Measurements from ENCODE around the gene NRAP.

The NRAP gene

DNA sequence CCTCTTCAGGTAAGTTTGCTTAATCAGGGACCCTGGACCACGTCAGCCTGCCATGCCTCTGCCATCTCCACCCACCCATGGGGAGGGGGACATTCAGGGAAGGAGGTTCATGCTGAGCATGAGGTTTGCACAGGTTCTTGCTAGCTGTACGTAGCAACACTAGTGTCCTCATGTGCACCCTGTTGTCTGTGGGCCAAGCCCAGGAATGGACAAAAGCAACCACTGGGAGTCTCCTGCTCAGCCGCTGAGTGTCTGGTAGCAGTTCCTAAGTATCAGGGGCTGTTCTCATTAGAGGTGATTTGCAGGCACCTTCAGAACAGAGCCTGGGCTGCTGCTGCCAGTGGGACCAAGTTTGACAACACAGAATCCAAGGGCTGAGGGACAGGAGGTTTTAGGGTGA, 33.8 kb upstream of the NRAP start:
- no peaks in the 10 kb centered on the region for H3K4me1 ChIP-seq (ENCODE audit: control insufficient read depth, insufficient read depth, low read length, unreplicated experiment)
- H3K36me3 ChIP-seq (ENCODE audit: insufficient read depth, low read length): peaks cover 34% of the 10 kb centered on the region
- H2AFZ ChIP-seq (ENCODE audit: low read length, unreplicated experiment): no peak overlapping the region
- no peak overlapping the region for H3K4me3 ChIP-seq (ENCODE audit: low read depth, low read length)
- no peaks in the 10 kb centered on the region for H3K27me3 ChIP-seq (ENCODE audit: insufficient read depth, low read length)
- no peak overlapping the region for H3K27ac ChIP-seq (ENCODE audit: low read depth, low read length)
- H3K79me2 ChIP-seq (ENCODE audit: control insufficient read depth, insufficient read depth, low read length, unreplicated experiment): peaks cover 32% of the 10 kb centered on the region

- Histone ChIP-seq H3K27me3 (ENCODE audit: insufficient read depth, low read length) (no peaks in the 10 kb centered on the region), H3K4me1 (ENCODE audit: control insufficient read depth, insufficient read depth, low read length, unreplicated experiment) (no peaks in the 10 kb centered on the region), H3K4me3 (ENCODE audit: low read depth, low read length) (no peak overlapping the region), H3K79me2 (ENCODE audit: control insufficient read depth, insufficient read depth, low read length, unreplicated experiment) (peaks cover 51% of the 10 kb centered on the region), H3K27ac (ENCODE audit: low read depth, low read length) (no peak overlapping the region), H3K36me3 (ENCODE audit: insufficient read depth, low read length) (peaks cover 43% of the 10 kb centered on the region), H2AFZ (ENCODE audit: low read length, unreplicated experiment) (no peak overlapping the region)
Measured at GRCh38 chr10:113695691-113696090, 31.9 kb upstream of the NRAP start.

DNA sequence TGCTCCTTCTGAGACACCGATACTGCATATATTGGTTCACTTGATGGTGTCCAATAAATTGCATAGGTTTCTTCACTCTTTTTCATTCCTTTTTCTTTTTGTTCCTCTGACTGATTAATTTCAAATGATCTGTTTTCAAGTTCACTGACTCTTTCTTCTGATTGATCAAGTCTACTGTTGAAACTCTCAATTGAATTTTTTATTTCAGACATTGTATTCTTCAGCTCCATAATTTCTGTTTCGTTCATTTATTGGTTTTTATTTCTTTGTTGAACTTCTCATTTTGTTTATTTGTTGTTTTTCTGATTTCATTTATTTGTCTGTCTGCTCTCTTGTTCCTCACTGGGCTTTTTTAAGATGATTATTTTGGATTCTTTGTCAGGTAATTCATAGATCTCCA, 29.5 kb upstream of the NRAP start:
- no peaks in the 10 kb centered on the region for H3K27me3 ChIP-seq (ENCODE audit: insufficient read depth, low read length)
- H3K79me2 ChIP-seq (ENCODE audit: control insufficient read depth, insufficient read depth, low read length, unreplicated experiment): peaks cover 72% of the 10 kb centered on the region
- no peak overlapping the region for H2AFZ ChIP-seq (ENCODE audit: low read length, unreplicated experiment)
- no peak overlapping the region for H3K27ac ChIP-seq (ENCODE audit: low read depth, low read length)
- H3K4me3 ChIP-seq (ENCODE audit: low read depth, low read length): no peak overlapping the region
- peaks cover 41% of the 10 kb centered on the region for H3K36me3 ChIP-seq (ENCODE audit: insufficient read depth, low read length)
- H3K4me1 ChIP-seq (ENCODE audit: control insufficient read depth, insufficient read depth, low read length, unreplicated experiment): no peaks in the 10 kb centered on the region

- H3K4me3 ChIP-seq (ENCODE audit: low read depth, low read length): no peak overlapping the region
- H3K27me3 ChIP-seq (ENCODE audit: insufficient read depth, low read length): no peaks in the 10 kb centered on the region
- H3K4me1 ChIP-seq (ENCODE audit: control insufficient read depth, insufficient read depth, low read length, unreplicated experiment): no peaks in the 10 kb centered on the region
- no peak overlapping the region for H2AFZ ChIP-seq (ENCODE audit: low read length, unreplicated experiment)
- peaks cover 79% of the 10 kb centered on the region for H3K79me2 ChIP-seq (ENCODE audit: control insufficient read depth, insufficient read depth, low read length, unreplicated experiment)
- peaks cover 39% of the 10 kb centered on the region for H3K36me3 ChIP-seq (ENCODE audit: insufficient read depth, low read length)
- no peak overlapping the region for H3K27ac ChIP-seq (ENCODE audit: low read depth, low read length)
Measured at GRCh38 chr10:113692271-113692670, 28.4 kb upstream of the NRAP start.

- peaks cover 80% of the 10 kb centered on the region for H3K79me2 ChIP-seq (ENCODE audit: control insufficient read depth, insufficient read depth, low read length, unreplicated experiment)
- H3K36me3 ChIP-seq (ENCODE audit: insufficient read depth, low read length): peaks cover 45% of the 10 kb centered on the region
- no peak overlapping the region for H2AFZ ChIP-seq (ENCODE audit: low read length, unreplicated experiment)
- no peaks in the 10 kb centered on the region for H3K4me1 ChIP-seq (ENCODE audit: control insufficient read depth, insufficient read depth, low read length, unreplicated experiment)
- H3K27ac ChIP-seq (ENCODE audit: low read depth, low read length): no peak overlapping the region
- no peak overlapping the region for H3K4me3 ChIP-seq (ENCODE audit: low read depth, low read length)
- no peaks in the 10 kb centered on the region for H3K27me3 ChIP-seq (ENCODE audit: insufficient read depth, low read length)
Measured at GRCh38 chr10:113691381-113691780, 27.5 kb upstream of the NRAP start.

DNA sequence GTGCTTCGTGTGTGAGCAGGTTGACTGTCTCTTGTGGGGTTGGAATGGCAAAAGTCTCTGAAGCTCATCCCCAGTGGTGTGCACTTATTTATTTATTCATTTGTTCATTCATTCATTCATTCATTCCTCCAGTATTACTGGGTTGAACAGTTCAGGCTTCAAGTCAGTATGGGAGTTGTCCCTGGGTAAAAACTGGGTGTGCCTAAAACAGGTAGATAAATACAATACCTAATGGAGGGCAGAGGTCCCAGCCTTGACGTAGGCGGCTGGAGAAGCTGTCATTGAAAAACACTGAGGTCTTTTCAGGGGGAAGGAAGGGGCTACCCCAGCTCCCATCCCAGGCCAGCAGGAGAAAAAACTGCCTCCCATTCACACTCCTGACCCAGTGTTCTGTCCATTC, 26.9 kb upstream of the NRAP start:
- Histone ChIP-seq H3K4me3 (ENCODE audit: low read depth, low read length) (no peak overlapping the region), H3K36me3 (ENCODE audit: insufficient read depth, low read length) (peaks cover 46% of the 10 kb centered on the region), H3K4me1 (ENCODE audit: control insufficient read depth, insufficient read depth, low read length, unreplicated experiment) (no peaks in the 10 kb centered on the region), H3K79me2 (ENCODE audit: control insufficient read depth, insufficient read depth, low read length, unreplicated experiment) (peaks cover 83% of the 10 kb centered on the region), H3K27ac (ENCODE audit: low read depth, low read length) (no peak overlapping the region), H3K27me3 (ENCODE audit: insufficient read depth, low read length) (no peaks in the 10 kb centered on the region), H2AFZ (ENCODE audit: low read length, unreplicated experiment) (no peak overlapping the region)

GRCh38 chr10:113689574-113689973, 25.7 kb upstream of the NRAP start:
- no peaks in the 10 kb centered on the region for H3K4me1 ChIP-seq (ENCODE audit: control insufficient read depth, insufficient read depth, low read length, unreplicated experiment)
- peaks cover 41% of the 10 kb centered on the region for H3K36me3 ChIP-seq (ENCODE audit: insufficient read depth, low read length)
- no peaks in the 10 kb centered on the region for H3K27me3 ChIP-seq (ENCODE audit: insufficient read depth, low read length)
- peaks cover 84% of the 10 kb centered on the region for H3K79me2 ChIP-seq (ENCODE audit: control insufficient read depth, insufficient read depth, low read length, unreplicated experiment)
- H2AFZ ChIP-seq (ENCODE audit: low read length, unreplicated experiment): no peak overlapping the region
- H3K4me3 ChIP-seq (ENCODE audit: low read depth, low read length): no peak overlapping the region
- H3K27ac ChIP-seq (ENCODE audit: low read depth, low read length): no peak overlapping the region

- Histone ChIP-seq H3K27ac (ENCODE audit: low read depth, low read length) (no peak overlapping the region), H3K79me2 (ENCODE audit: control insufficient read depth, insufficient read depth, low read length, unreplicated experiment) (peaks cover 82% of the 10 kb centered on the region), H3K36me3 (ENCODE audit: insufficient read depth, low read length) (peaks cover 38% of the 10 kb centered on the region), H2AFZ (ENCODE audit: low read length, unreplicated experiment) (no peak overlapping the region), H3K4me3 (ENCODE audit: low read depth, low read length) (no peak overlapping the region), H3K27me3 (ENCODE audit: insufficient read depth, low read length) (no peaks in the 10 kb centered on the region), H3K4me1 (ENCODE audit: control insufficient read depth, insufficient read depth, low read length, unreplicated experiment) (no peaks in the 10 kb centered on the region)
Measured at GRCh38 chr10:113689057-113689456, 25.2 kb upstream of the NRAP start.

GRCh38 chr10:113687037-113687436, 23.2 kb upstream of the NRAP start:
- Histone ChIP-seq H3K36me3 (ENCODE audit: insufficient read depth, low read length) (peaks cover 22% of the 10 kb centered on the region), H3K27ac (ENCODE audit: low read depth, low read length) (no peak overlapping the region), H2AFZ (ENCODE audit: low read length, unreplicated experiment) (no peak overlapping the region), H3K4me3 (ENCODE audit: low read depth, low read length) (no peak overlapping the region), H3K79me2 (ENCODE audit: control insufficient read depth, insufficient read depth, low read length, unreplicated experiment) (peaks cover 88% of the 10 kb centered on the region), H3K27me3 (ENCODE audit: insufficient read depth, low read length) (no peaks in the 10 kb centered on the region), H3K4me1 (ENCODE audit: control insufficient read depth, insufficient read depth, low read length, unreplicated experiment) (peaks cover 4% of the 10 kb centered on the region)

DNA sequence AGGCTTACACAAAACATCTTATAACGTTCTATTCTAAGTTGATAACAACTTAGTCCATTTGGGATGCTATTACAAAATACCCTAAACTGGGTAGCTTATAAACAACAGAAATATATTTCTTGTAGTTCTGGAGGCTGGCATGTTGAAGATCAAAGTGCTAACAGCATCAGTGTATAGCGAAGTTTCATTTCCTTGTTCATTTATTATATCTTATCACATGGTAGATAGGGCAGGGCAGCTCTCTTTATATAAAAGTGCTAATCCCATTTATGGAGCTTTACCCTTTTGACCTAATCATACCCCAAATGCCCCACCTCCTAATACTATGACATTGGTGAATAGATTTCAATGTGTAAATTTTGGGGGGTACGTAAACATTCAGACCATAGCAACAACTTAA, 22.2 kb upstream of the NRAP start:
- H3K36me3 ChIP-seq (ENCODE audit: insufficient read depth, low read length): peaks cover 18% of the 10 kb centered on the region
- peaks cover 86% of the 10 kb centered on the region for H3K79me2 ChIP-seq (ENCODE audit: control insufficient read depth, insufficient read depth, low read length, unreplicated experiment)
- peaks cover 14% of the 10 kb centered on the region for H3K4me1 ChIP-seq (ENCODE audit: control insufficient read depth, insufficient read depth, low read length, unreplicated experiment)
- H3K27ac ChIP-seq (ENCODE audit: low read depth, low read length): no peak overlapping the region
- no peak overlapping the region for H2AFZ ChIP-seq (ENCODE audit: low read length, unreplicated experiment)
- H3K4me3 ChIP-seq (ENCODE audit: low read depth, low read length): no peak overlapping the region
- no peaks in the 10 kb centered on the region for H3K27me3 ChIP-seq (ENCODE audit: insufficient read depth, low read length)

DNA sequence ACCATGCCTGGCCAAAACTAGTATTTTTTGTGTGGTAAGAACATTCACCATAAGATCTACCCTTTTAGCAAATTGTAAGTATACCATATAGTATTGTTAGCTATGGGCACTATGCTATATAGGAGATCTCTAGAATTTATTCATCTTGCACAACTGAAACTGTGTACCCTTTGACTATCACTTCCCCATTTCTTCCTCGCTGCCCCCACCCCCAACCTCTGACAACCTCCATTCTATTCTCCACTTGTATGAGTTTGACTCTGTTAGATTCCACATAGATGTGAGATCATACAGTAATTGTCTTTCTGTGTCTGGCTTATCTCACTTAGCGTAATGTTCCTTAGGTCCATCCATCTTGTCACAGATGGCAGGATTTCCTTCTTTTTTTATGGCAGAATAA, 19.5 kb upstream of the NRAP start:
- peaks cover 72% of the 10 kb centered on the region for H3K79me2 ChIP-seq (ENCODE audit: control insufficient read depth, insufficient read depth, low read length, unreplicated experiment)
- peaks cover 13% of the 10 kb centered on the region for H3K36me3 ChIP-seq (ENCODE audit: insufficient read depth, low read length)
- H3K4me3 ChIP-seq (ENCODE audit: low read depth, low read length): no peak overlapping the region
- no peak overlapping the region for H2AFZ ChIP-seq (ENCODE audit: low read length, unreplicated experiment)
- H3K4me1 ChIP-seq (ENCODE audit: control insufficient read depth, insufficient read depth, low read length, unreplicated experiment): peaks cover 19% of the 10 kb centered on the region
- H3K27ac ChIP-seq (ENCODE audit: low read depth, low read length): no peak overlapping the region
- H3K27me3 ChIP-seq (ENCODE audit: insufficient read depth, low read length): no peaks in the 10 kb centered on the region
